HepG2 (cell line): ENCODE measurements around the gene CHST14.

Experiments used
- BRD4 ChIP-seq: sonication (generic); formaldehyde crosslinking; IDR thresholded peaks from 2 replicates; pipeline ENCODE4 v1.4.0; 2020; ENCODE audit warnings: missing genetic modification reagents
- CTCF ChIP-seq: sonication (generic); formaldehyde crosslinking; IDR thresholded peaks from 2 replicates; pipeline ENCODE4 v1.5.0; 2020; ENCODE audit warnings: mild to moderate bottlenecking, missing genetic modification reagents, moderate library complexity
- EZH2 ChIP-seq: conservative IDR thresholded peaks from 2 replicates; pipeline ENCODE4 v1.6.1; 2012; ENCODE audit warnings: mild to moderate bottlenecking, low read depth, low read length, moderate library complexity
- HCFC1 ChIP-seq: fragments of 150-350 bp; IDR thresholded peaks from 2 replicates; pipeline ENCODE4 v1.6.1; 2014; ENCODE audit warnings: low read depth, low read length
- KLF9 ChIP-seq: IDR thresholded peaks from 2 replicates; pipeline ENCODE4 v1.6.1; 2016; ENCODE audit warnings: low read depth
- MAFK ChIP-seq, 2 experiments: IDR thresholded peaks in 1 of 2; conservative IDR thresholded peaks in 1 of 2; 2 replicates each; pipeline ENCODE4 v1.6.1; 2011; ENCODE audit warnings: improper control_type of control experiment in 2 of 2, low read length in 2 of 2
- POLR2AphosphoS5 ChIP-seq: IDR thresholded peaks from 2 replicates; pipeline ENCODE4 v1.6.1; 2012; ENCODE audit warnings: low read depth, low read length
- TIGD3 ChIP-seq: sonication (generic); formaldehyde crosslinking; IDR thresholded peaks from 2 replicates; pipeline ENCODE4 v1.5.1; 2020; ENCODE audit warnings: mild to moderate bottlenecking, missing genetic modification reagents, borderline replicate concordance

- TF ChIP-seq TIGD3 (CRISPR knock-in tag) (no peak), POLR2AphosphoS5 (no peak), MAFK (conservative IDR thresholded peaks at IDR 0.05 in 1 of 2, IDR thresholded peaks at IDR 0.05 in 1 of 2; ENCODE audit: low read length in 2 of 2) (no peak), KLF9 (CRISPR knock-in tag) (no peak), BRD4 (CRISPR knock-in tag) (no peak), EZH2 (no peak), CTCF (CRISPR knock-in tag) (no peak), HCFC1 (no peak)
Observed at GRCh38 chr15:40472171-40472727, 1.5 kb downstream of the CHST14 start.
